GM12878 (cell line): ENCODE results near the gene MUSK. TPM values are rescaled to one million over a fixed set of nuclear protein-coding genes. Genes with fewer than 3 reads are reported as not detected.

Experiments
- ATAC-seq: fragments of 200-7000 bp; cut with Tn5 transposase; 3 replicates; pipeline ENCODE4 v1.9.1; 2020; ENCODE audit warnings: mild to moderate bottlenecking, moderate library complexity
- BruUV-seq: library from RNA; stranded (reverse); fragments of 400-500 nt; replicated peaks from 2 replicates; lab custom pipeline; 2021; lab: Mats Ljungman, UMichigan
- CTCF ChIA-PET: fragments of 300-600 bp; sonication (Branson Sonifier 250); formaldehyde crosslinking; extraction: SDS; loops from one replicate; lab custom pipeline; 2021; ENCODE audit warnings: inconsistent platforms; lab: Yijun Ruan, JAX
- POLR2A ChIA-PET: fragments of 350-600 bp; formaldehyde crosslinking; extraction: SDS; loops from one replicate; lab custom pipeline; 2021; ENCODE audit warnings: inconsistent platforms; lab: Charles Lee
- RAD21 ChIA-PET: fragments of 300-600 bp; sonication (Branson Sonifier 250); formaldehyde crosslinking; loops from one replicate; lab custom pipeline; 2023; ENCODE audit warnings: antibody characterized with exemption; ENCODE audit not compliant: unreplicated experiment; lab: Charles Lee
- SMC1A ChIA-PET: fragments of 300-600 bp; sonication (Branson Sonifier 250); formaldehyde crosslinking; loops from one replicate; lab custom pipeline; 2023; ENCODE audit not compliant: unreplicated experiment, uncharacterized antibody; lab: Charles Lee
- DNase-seq: peaks from one replicate; pipeline ENCODE4 v3.0.0-alpha.2; 2011; ENCODE audit warnings: low read depth, low spot score
- FAIRE-seq: peaks from 3 replicates; lab custom pipeline; 2011; peaks lifted over from hg19 to GRCh38; lab: Jason Lieb, UNC
- H2AFZ ChIP-seq: 2 replicates; pipeline ENCODE4 v1.6.0; 2011; ENCODE audit warnings: low read depth, low read length, control low read depth; ENCODE audit not compliant: control insufficient read depth
- H3K27ac ChIP-seq: 2 replicates; pipeline ENCODE4 v1.5.1; 2011; ENCODE audit warnings: control low read depth; ENCODE audit not compliant: control insufficient read depth, insufficient read depth
- H3K27me3 ChIP-seq, 2 experiments: replicated peaks in 1 of 2; 2 replicates each; pipeline versions ENCODE4 v1.6.0 to v1.6.1; 2011; ENCODE audit warnings: low read length in 1 of 2; ENCODE audit not compliant: control insufficient read depth in 2 of 2, insufficient read depth in 2 of 2
- H3K36me3 ChIP-seq, 2 experiments: 2 replicates each; pipeline ENCODE4 v1.5.1; 2011; ENCODE audit warnings: low read length in 1 of 2; ENCODE audit not compliant: control insufficient read depth in 2 of 2, insufficient read depth in 2 of 2
- H3K4me1 ChIP-seq: 2 replicates; pipeline ENCODE4 v1.6.1; 2011; ENCODE audit warnings: mild to moderate bottlenecking, low read length, moderate library complexity, mixed read lengths; ENCODE audit not compliant: control insufficient read depth, insufficient read depth
- H3K4me2 ChIP-seq: 2 replicates; pipeline ENCODE4 v1.6.0; 2011; ENCODE audit warnings: control low read depth; ENCODE audit not compliant: control insufficient read depth, insufficient read depth
- H3K4me3 ChIP-seq: fragments of 200-600 bp; sonication (generic); 2 replicates; pipeline ENCODE4 v1.5.1; 2016
- H3K79me2 ChIP-seq: 2 replicates; pipeline ENCODE4 v1.6.0; 2011; ENCODE audit warnings: low read length; ENCODE audit not compliant: control insufficient read depth, insufficient read depth
- H3K9ac ChIP-seq: 2 replicates; pipeline ENCODE4 v1.8.0; 2011; ENCODE audit warnings: low read length, control low read depth, mixed read lengths; ENCODE audit not compliant: control insufficient read depth, insufficient read depth
- H3K9me3 ChIP-seq: replicated peaks from 3 replicates; pipeline ENCODE4 v1.5.1; 2011; ENCODE audit warnings: mild to moderate bottlenecking, low read length; ENCODE audit not compliant: control insufficient read depth, insufficient read depth
- H4K20me1 ChIP-seq: 2 replicates; pipeline ENCODE4 v1.6.0; 2011; ENCODE audit not compliant: control insufficient read depth, insufficient read depth
- BCL11A ChIP-seq: IDR thresholded peaks from 2 replicates; pipeline ENCODE4 v1.6.1; 2011; ENCODE audit warnings: low read depth, low read length
- E2F4 ChIP-seq: IDR thresholded peaks from 2 replicates; pipeline ENCODE4 v1.6.1; 2012; ENCODE audit warnings: low read depth, low read length, improper control_type of control experiment
- E2F8 ChIP-seq: fragments of 450-650 bp; IDR thresholded peaks from 2 replicates; pipeline ENCODE4 v1.6.1; 2018; ENCODE audit warnings: mild to moderate bottlenecking, low read depth, moderate library complexity; ENCODE audit not compliant: partially characterized antibody
- MAX ChIP-seq: IDR thresholded peaks from 2 replicates; pipeline ENCODE4 v1.6.1; 2012; ENCODE audit warnings: low read depth, low read length, improper control_type of control experiment
- NR2F1 ChIP-seq: fragments of 450-650 bp; conservative IDR thresholded peaks from 2 replicates; pipeline ENCODE4 v1.6.1; 2017; ENCODE audit warnings: mild to moderate bottlenecking
- NRF1 ChIP-seq: conservative IDR thresholded peaks from 2 replicates; pipeline ENCODE4 v1.6.1; 2011; ENCODE audit warnings: mild to moderate bottlenecking, low read depth, low read length, improper control_type of control experiment
- POLR2AphosphoS2 ChIP-seq: IDR thresholded peaks from 2 replicates; pipeline ENCODE4 v1.6.1; 2011; ENCODE audit warnings: low read depth, mild to moderate bottlenecking, low read length, improper control_type of control experiment, moderate library complexity
- SKIL ChIP-seq: fragments of 450-650 bp; IDR thresholded peaks from 2 replicates; pipeline ENCODE4 v1.6.1; 2017; ENCODE audit warnings: mild to moderate bottlenecking, low read depth, inconsistent platforms; ENCODE audit not compliant: poor library complexity, severe bottlenecking
- SMAD1 ChIP-seq: fragments of 450-650 bp; IDR thresholded peaks from 2 replicates; pipeline ENCODE4 v1.6.1; 2018; ENCODE audit warnings: mild to moderate bottlenecking, low read depth; ENCODE audit not compliant: partially characterized antibody
- SUPT20H ChIP-seq: IDR thresholded peaks from 2 replicates; pipeline ENCODE4 v1.6.1; 2011; ENCODE audit warnings: low read depth, mild to moderate bottlenecking, low read length, moderate library complexity, borderline replicate concordance; ENCODE audit not compliant: control insufficient read depth
- ZNF24 ChIP-seq: fragments of 450-650 bp; IDR thresholded peaks from 2 replicates; pipeline ENCODE4 v1.6.1; 2017; ENCODE audit warnings: antibody characterized with exemption, mild to moderate bottlenecking
- ZNF384 ChIP-seq: IDR thresholded peaks from 2 replicates; pipeline ENCODE4 v1.6.1; 2012; ENCODE audit warnings: low read depth, mild to moderate bottlenecking, low read length, improper control_type of control experiment, borderline replicate concordance
- WGBS: methylation state at CpG from one replicate; pipeline ENCODE4 v1.1.6; 2016; ENCODE audit warnings: low lambda C conversion rate; ENCODE audit not compliant: insufficient replicate concordance, insufficient coverage; ENCODE audit errors: missing lambda C conversion rate; 5-methylcytosine and 5-hydroxymethylcytosine counted together
- in situ Hi-C: fragments of 300-500 bp; cut with MboI; formaldehyde crosslinking; loops from 9 replicates; pipeline ENCODE4 v1.14.3; 2018; ENCODE audit warnings: mixed read lengths
- intact Hi-C: fragments of 100-400 bp; cut with micrococcal nuclease; formaldehyde crosslinking; loops from one replicate; pipeline ENCODE4 v1.14.2; 2022; ENCODE audit not compliant: unreplicated experiment
- polyA plus RNA-seq, 11 experiments: library from polyadenylated mRNA; depleted of rRNA in 4 of 11; unstranded in 6 of 11; stranded (reverse) in 5 of 11; fragments of >200 nt; fragmentation: Nextera tagmentation in 4 of 11; fragmentation: Illumina TruSeq in 1 of 11; extraction: Ambion mirVana in 4 of 11; extraction: Trizol in 1 of 11; gene quantifications; 1 replicate in 1 of 11; 2 replicates in 10 of 11; pipeline versions ENCODE4 v1.2.1 to v1.2.3, GENCODE V29; 2011 to 2016; ENCODE audit warnings: inconsistent platforms in 2 of 11, missing spikeins in 2 of 11, low read depth in 1 of 11
- total RNA-seq, 4 experiments: library from RNA; depleted of rRNA in 3 of 4; stranded (reverse); fragments of >200 nt in 3 of 4; fragmentation: Illumina TruSeq in 1 of 4; extraction: Trizol in 1 of 4; gene quantifications; 2 replicates each; pipeline versions ENCODE4 v1.2.1 to v1.2.3, GENCODE V29; 2013 to 2021

MUSK gene
- total and polyA plus RNA-seq, 10 of the 15 experiments (the other 5 are each of a cell fraction or from before 2014, with no cell fraction given) = 0.04 to 0.19 (median 0.10) TPM; not detected in 5

GRCh38 chr9:110785166-110785565 is 116.6 kb downstream of the MUSK start:
- DNase-seq = no peak
- BruUV-seq = no TSS peak
- ChIA-PET SMC1A (interaction anchor here (1.1 to 1.2 kb wide), 3 partner anchors 36 to 159 kb away, joined by 3 to 4 read pairs (median 3); no protein-coding TSS in a partner anchor), POLR2A (no interaction called here), RAD21 (interaction anchor here (0.6 kb wide), 1 partner anchor 577 kb away, joined by 3 read pairs; no protein-coding TSS in a partner anchor), CTCF (interaction anchor here (0.6 to 2.7 kb wide), 4 partner anchors 17 to 527 kb away, joined by 3 to 8 read pairs (median 3); no protein-coding TSS in a partner anchor)
- Histone ChIP-seq H2AFZ (no peak overlapping the region), H4K20me1 (no peaks in the 10 kb centered on the region), H3K36me3 (no peaks in the 10 kb centered on the region), H3K9ac (no peak overlapping the region), H3K4me1 (no peaks in the 10 kb centered on the region), H3K9me3 (no peaks in the 10 kb centered on the region; the same call in 2 of the 3 replicates), H3K27me3 (no peaks in the 10 kb centered on the region), H3K27ac (no peak overlapping the region), H3K4me2 (no peak overlapping the region), H3K79me2 (no peaks in the 10 kb centered on the region), H3K4me3 (no peak overlapping the region)
- WGBS = 14% methylated on average over 1 of the region's 1 CpG
- FAIRE-seq = no peak
- in situ Hi-C loops = no loop called here
- intact Hi-C loops = no loop called here
- no peak for TF ChIP-seq NRF1
- TF ChIP-seq POLR2AphosphoS2 = no peak
- no peak for TF ChIP-seq SKIL
- no peak for TF ChIP-seq ZNF24
- no peak for TF ChIP-seq E2F8
- TF ChIP-seq E2F4 = no peak
- no peak for TF ChIP-seq BCL11A
- no peak for TF ChIP-seq NR2F1
- no peak for TF ChIP-seq SUPT20H
- TF ChIP-seq MAX = no peak
- TF ChIP-seq SMAD1 = no peak
- no peak for TF ChIP-seq ZNF384
- ATAC-seq = no peak
